H9 (cell line): Measurements from ENCODE around the gene SERTAD1. TPM values are rescaled to one million over a fixed set of nuclear protein-coding genes. Genes with fewer than 3 reads are reported as not detected.

ENCODE experiments used
- DNase-seq: peaks from one replicate; pipeline ENCODE4 v3.0.0-alpha.2; 2017
- H2AFZ ChIP-seq: one replicate; pipeline ENCODE4 v1.6.1; 2013; ENCODE audit warnings: mild to moderate bottlenecking, low read length, control low read depth, moderate library complexity
- H2AK5ac ChIP-seq: 2 replicates; pipeline ENCODE4 v1.6.1; 2013; ENCODE audit warnings: low read length, control low read depth, mixed read lengths; ENCODE audit not compliant: insufficient read length
- H2BK120ac ChIP-seq: one replicate; pipeline ENCODE4 v1.6.1; 2013; ENCODE audit warnings: low read depth, mild to moderate bottlenecking, low read length, control low read depth, inconsistent platforms; ENCODE audit not compliant: poor library complexity, severe bottlenecking
- H2BK12ac ChIP-seq: 2 replicates; pipeline ENCODE4 v1.6.1; 2013; ENCODE audit warnings: low read length, control low read depth, mixed read lengths, low read depth; ENCODE audit not compliant: insufficient read length
- H2BK15ac ChIP-seq: 2 replicates; pipeline ENCODE4 v1.6.1; 2013; ENCODE audit warnings: low read depth, low read length, control low read depth
- H2BK20ac ChIP-seq: one replicate; pipeline ENCODE4 v1.6.1; 2013; ENCODE audit warnings: low read depth, mild to moderate bottlenecking, low read length, control low read depth, inconsistent platforms; ENCODE audit not compliant: poor library complexity, severe bottlenecking
- H2BK5ac ChIP-seq: 2 replicates; pipeline ENCODE4 v1.6.1; 2013; ENCODE audit warnings: low read length, control low read depth, mixed read lengths; ENCODE audit not compliant: insufficient read length
- H3K14ac ChIP-seq: 2 replicates; pipeline ENCODE4 v1.6.1; 2013; ENCODE audit warnings: low read length, control low read depth; ENCODE audit not compliant: insufficient read depth
- H3K18ac ChIP-seq: 2 replicates; pipeline ENCODE4 v1.6.1; 2013; ENCODE audit warnings: low read depth, mild to moderate bottlenecking, mixed read lengths, low read length, control low read depth; ENCODE audit not compliant: insufficient read length
- H3K23ac ChIP-seq: 2 replicates; pipeline ENCODE4 v1.6.1; 2013; ENCODE audit warnings: low read length, control low read depth, mixed read lengths, low read depth; ENCODE audit not compliant: insufficient read length
- H3K23me2 ChIP-seq: 2 replicates; pipeline ENCODE4 v1.6.1; 2013; ENCODE audit warnings: low read depth, mild to moderate bottlenecking, mixed read lengths, low read length, control low read depth; ENCODE audit not compliant: insufficient read length, poor library complexity, severe bottlenecking
- H3K27ac ChIP-seq: 2 replicates; pipeline ENCODE4 v1.5.1; 2013; ENCODE audit warnings: low read length, control low read depth, mixed read lengths, low read depth; ENCODE audit not compliant: insufficient read length
- H3K27me3 ChIP-seq: 2 replicates; pipeline ENCODE4 v1.6.1; 2013; ENCODE audit warnings: low read length, control low read depth, inconsistent platforms; ENCODE audit not compliant: insufficient read depth
- H3K4ac ChIP-seq: 2 replicates; pipeline ENCODE4 v1.6.1; 2013; ENCODE audit warnings: low read depth, mild to moderate bottlenecking, control low read depth, inconsistent platforms, low read length, moderate library complexity
- H3K4me1 ChIP-seq: 2 replicates; pipeline ENCODE4 v1.6.1; 2013; ENCODE audit warnings: low read length, control low read depth, inconsistent platforms; ENCODE audit not compliant: insufficient read depth
- H3K4me2 ChIP-seq: 2 replicates; pipeline ENCODE4 v1.6.1; 2013; ENCODE audit warnings: low read length, control low read depth, mixed read lengths; ENCODE audit not compliant: insufficient read length, insufficient read depth
- H3K56ac ChIP-seq: 2 replicates; pipeline ENCODE4 v1.6.1; 2013; ENCODE audit warnings: low read depth, mild to moderate bottlenecking, mixed read lengths, low read length, control low read depth; ENCODE audit not compliant: insufficient read length
- H3K79me1 ChIP-seq: 2 replicates; pipeline ENCODE4 v1.6.1; 2013; ENCODE audit warnings: low read depth, mild to moderate bottlenecking, moderate library complexity, low read length, control low read depth, inconsistent platforms; ENCODE audit not compliant: insufficient read depth, poor library complexity, severe bottlenecking
- H3K79me2 ChIP-seq: 2 replicates; pipeline ENCODE4 v1.6.1; 2013; ENCODE audit warnings: low read length, control low read depth, inconsistent platforms; ENCODE audit not compliant: insufficient read depth
- H3K9ac ChIP-seq: 2 replicates; pipeline ENCODE4 v1.6.1; 2013; ENCODE audit warnings: low read length, control low read depth, mixed read lengths; ENCODE audit not compliant: insufficient read length; ENCODE audit errors: extremely low read depth
- H3K9me3 ChIP-seq: one replicate; pipeline ENCODE4 v1.6.1; 2013; ENCODE audit warnings: low read depth, low read length, inconsistent platforms; ENCODE audit not compliant: control insufficient read depth
- H3T11ph ChIP-seq: one replicate; pipeline ENCODE4 v1.6.1; 2013; ENCODE audit warnings: mild to moderate bottlenecking, low read length, control low read depth, inconsistent platforms
- H4K20me1 ChIP-seq: one replicate; pipeline ENCODE4 v1.6.1; 2013; ENCODE audit not compliant: control insufficient read depth, insufficient read length, insufficient read depth
- H4K5ac ChIP-seq: 2 replicates; pipeline ENCODE4 v1.6.1; 2013; ENCODE audit warnings: low read depth, mild to moderate bottlenecking, mixed read lengths, low read length, control low read depth; ENCODE audit not compliant: insufficient read length
- H4K8ac ChIP-seq: replicated peaks from 2 replicates; pipeline ENCODE4 v1.6.1; 2013; ENCODE audit warnings: low read length, control low read depth, mixed read lengths, low read depth; ENCODE audit not compliant: insufficient read length
- H4K91ac ChIP-seq: 2 replicates; pipeline ENCODE4 v1.6.1; 2013; ENCODE audit warnings: low read depth, mild to moderate bottlenecking, moderate library complexity, mixed read lengths, low read length, control low read depth; ENCODE audit not compliant: insufficient read length
- H3K27ac Mint-ChIP-seq, 3 experiments: 2 replicates in 2 of 3; 3 replicates in 1 of 3; pipeline ENCODE4 v1.8.0; 2020 to 2021; ENCODE audit warnings: mixed read lengths in 3 of 3, mild to moderate bottlenecking in 1 of 3, moderate library complexity in 1 of 3
- H3K27me3 Mint-ChIP-seq: 2 replicates; pipeline ENCODE4 v1.8.0; 2021; ENCODE audit warnings: low read depth, mild to moderate bottlenecking, moderate library complexity, mixed read lengths
- H3K36me3 Mint-ChIP-seq, 3 experiments: 2 replicates in 2 of 3; 3 replicates in 1 of 3; pipeline ENCODE4 v1.8.0; 2020 to 2021; ENCODE audit warnings: low read depth in 3 of 3, mixed read lengths in 3 of 3; ENCODE audit not compliant: insufficient read depth in 1 of 3
- H3K4me1 Mint-ChIP-seq, 2 experiments: 2 replicates each; pipeline ENCODE4 v1.8.0; 2020; ENCODE audit warnings: mixed read lengths in 2 of 2
- H3K4me3 Mint-ChIP-seq, 2 experiments: 2 replicates in 1 of 2; 3 replicates in 1 of 2; pipeline ENCODE4 v1.8.0; 2020 to 2021; ENCODE audit warnings: mild to moderate bottlenecking in 2 of 2, mixed read lengths in 2 of 2, moderate library complexity in 1 of 2
- H3K9me3 Mint-ChIP-seq, 2 experiments: 2 replicates in 1 of 2; 3 replicates in 1 of 2; pipeline ENCODE4 v1.8.0; 2020; ENCODE audit warnings: mild to moderate bottlenecking in 2 of 2, mixed read lengths in 2 of 2, moderate library complexity in 1 of 2
- CTCF ChIP-seq: fragments of 200-600 bp; sonication (generic); conservative IDR thresholded peaks from 3 replicates; pipeline ENCODE4 v1.8.0; 2021; ENCODE audit warnings: antibody characterized with exemption, mild to moderate bottlenecking
- WGBS: extraction: QIAGEN DNeasy Blood & Tissue Kit; methylation state at CpG from one replicate; pipeline ENCODE4 v1.1.7; 2013; ENCODE audit warnings: missing lambda C conversion rate, low lambda C conversion rate, mixed read lengths; ENCODE audit not compliant: insufficient read length; ENCODE audit errors: extremely low coverage; 5-methylcytosine and 5-hydroxymethylcytosine counted together
- total RNA-seq: library from RNA; stranded (reverse); gene quantifications from 2 replicates; pipeline ENCODE4 v1.2.1, GENCODE V29; 2021

Gene SERTAD1
- total RNA-seq, 1 experiment from 2014 or later: 7.9 TPM

- Mint-ChIP-seq H3K36me3 (no peaks in the 10 kb centered on the region; a peak in 1 of 7 replicates), H3K27ac (no peak overlapping the region), H3K27me3 (peaks cover 19% of the 10 kb centered on the region), H3K4me1 (peaks cover 11 to 18% of the 10 kb centered on the region in 2 experiments), H3K9me3 (no peaks in the 10 kb centered on the region), H3K4me3 (no peak overlapping the region)
- Histone ChIP-seq H3K79me2 (no peaks in the 10 kb centered on the region), H4K5ac (no peak overlapping the region), H2BK120ac (no peak overlapping the region), H3K4me2 (no peak overlapping the region), H3K4ac (no peak overlapping the region), H3K27ac (no peak overlapping the region), H3K9me3 (no peaks in the 10 kb centered on the region), H4K8ac (no peak overlapping the region), H2AK5ac (no peak overlapping the region), H3K56ac (no peak overlapping the region), H3K9ac (no peak overlapping the region), H3T11ph (no peak overlapping the region), H3K18ac (no peak overlapping the region), H3K14ac (no peak overlapping the region), H3K23ac (no peak overlapping the region), H3K4me1 (no peaks in the 10 kb centered on the region), H3K79me1 (no peaks in the 10 kb centered on the region), H2AFZ (no peak overlapping the region), H2BK20ac (no peak overlapping the region), H4K91ac (no peak overlapping the region), H2BK15ac (no peak overlapping the region), H2BK5ac (no peak overlapping the region), H2BK12ac (no peak overlapping the region), H4K20me1 (no peaks in the 10 kb centered on the region), H3K23me2 (peaks cover 7% of the 10 kb centered on the region), H3K27me3 (no peaks in the 10 kb centered on the region; the same call in 1 of the 2 replicates)
- no peak for DNase-seq
- WGBS: no CpG with 5 or more reads among the region's 20 CpGs
- TF ChIP-seq CTCF: no peak
Measured at GRCh38 chr19:40396886-40397567, 28.8 kb downstream of the SERTAD1 start.
